HepG2 (cell line): ENCODE measurements around the gene ADAMTS2.

Experiments
- CTCF ChIP-seq: sonication (generic); formaldehyde crosslinking; IDR thresholded peaks from 2 replicates; pipeline ENCODE4 v1.5.0; 2020; ENCODE audit warnings: mild to moderate bottlenecking, missing genetic modification reagents, moderate library complexity
- EP300 ChIP-seq, 3 experiments: sonication (generic) in 1 of 3; formaldehyde crosslinking in 1 of 3; IDR thresholded peaks; 2 replicates each; pipeline versions ENCODE4 v1.5.1 to v1.6.1; 2011 to 2020; ENCODE audit warnings: low read depth in 2 of 3, low read length in 2 of 3, borderline replicate concordance in 1 of 3, improper control_type of control experiment in 1 of 3, mild to moderate bottlenecking in 1 of 3, missing genetic modification reagents in 1 of 3, moderate library complexity in 1 of 3
- HOXA7 ChIP-seq: sonication (generic); formaldehyde crosslinking; IDR thresholded peaks from 2 replicates; pipeline ENCODE4 v1.8.1; 2022; ENCODE audit warnings: mild to moderate bottlenecking, missing genetic modification reagents, moderate library complexity
- JUND ChIP-seq: sonication (generic); formaldehyde crosslinking; IDR thresholded peaks from 2 replicates; pipeline ENCODE4 v1.8.0; 2022; ENCODE audit warnings: mild to moderate bottlenecking, missing genetic modification reagents
- KLF13 ChIP-seq: sonication (generic); formaldehyde crosslinking; IDR thresholded peaks from 2 replicates; pipeline ENCODE4 v1.4.0; 2020; ENCODE audit warnings: mild to moderate bottlenecking, missing genetic modification reagents
- NCOA1 ChIP-seq: sonication (generic); formaldehyde crosslinking; IDR thresholded peaks from 2 replicates; pipeline ENCODE4 v1.9.0; 2021; ENCODE audit warnings: missing genetic modification reagents
- PLRG1 ChIP-seq: fragments of 450-650 bp; conservative IDR thresholded peaks from 2 replicates; pipeline ENCODE4 v1.6.1; 2016
- POLR2A ChIP-seq, 2 experiments: IDR thresholded peaks; 2 replicates each; pipeline ENCODE4 v1.6.1; 2011; ENCODE audit warnings: low read depth in 2 of 2, low read length in 2 of 2, mild to moderate bottlenecking in 1 of 2, moderate library complexity in 1 of 2; ENCODE audit not compliant: insufficient read depth in 1 of 2
- POLR2AphosphoS2 ChIP-seq: IDR thresholded peaks from 2 replicates; pipeline ENCODE4 v1.6.1; 2011; ENCODE audit warnings: low read depth, low read length, improper control_type of control experiment
- RFX5 ChIP-seq: IDR thresholded peaks from 2 replicates; pipeline ENCODE4 v1.6.1; 2011; ENCODE audit warnings: low read depth, low read length, improper control_type of control experiment
- TP53 ChIP-seq: sonication (generic); formaldehyde crosslinking; conservative IDR thresholded peaks from 2 replicates; pipeline ENCODE4 v1.4.0; 2020; ENCODE audit warnings: missing genetic modification reagents
- ZC3H13 ChIP-seq: sonication (generic); formaldehyde crosslinking; IDR thresholded peaks from 2 replicates; pipeline ENCODE4 v1.8.1; 2023; ENCODE audit warnings: mild to moderate bottlenecking, missing genetic modification reagents, moderate library complexity
- ZNF20 ChIP-seq: sonication (generic); formaldehyde crosslinking; IDR thresholded peaks from 2 replicates; pipeline ENCODE4 v1.4.0; 2020; ENCODE audit warnings: mild to moderate bottlenecking, moderate library complexity, missing genetic modification reagents
- ZNF629 ChIP-seq: sonication (generic); formaldehyde crosslinking; conservative IDR thresholded peaks from 2 replicates; pipeline ENCODE4 v1.5.0; 2020; ENCODE audit warnings: missing genetic modification reagents

- TF ChIP-seq RFX5 (no peak), NCOA1 (CRISPR knock-in tag) (no peak), EP300 (IDR thresholded peaks at IDR 0.05; ENCODE audit: low read depth in 2 of 2, low read length in 2 of 2) (no peak), EP300 (CRISPR knock-in tag; IDR thresholded peaks at IDR 0.05; ENCODE audit: borderline replicate concordance) (no peak), CTCF (CRISPR knock-in tag) (no peak), TP53 (CRISPR knock-in tag) (no peak), HOXA7 (CRISPR knock-in tag) (no peak), POLR2A (IDR thresholded peaks at IDR 0.05; ENCODE audit: insufficient read depth in 1 of 2, low read depth in 2 of 2, low read length in 2 of 2) (no peak), PLRG1 (no peak), KLF13 (CRISPR knock-in tag) (no peak), JUND (CRISPR knock-in tag) (no peak), ZNF20 (CRISPR knock-in tag) (no peak), POLR2AphosphoS2 (no peak), ZC3H13 (CRISPR knock-in tag) (no peak), ZNF629 (CRISPR knock-in tag) (no peak)
These were observed 90.5 kb downstream of the ADAMTS2 start for GRCh38 chr5:179254638-179255271.
